Progenitor cell of endocrine pancreas (in vitro differentiated cells): Measurements from ENCODE around the gene C6orf118. TPM values are rescaled to one million over a fixed set of nuclear protein-coding genes. Genes with fewer than 3 reads are reported as not detected.

Experiments used
- DNase-seq: peaks from one replicate; pipeline ENCODE4 v3.0.0; 2021; ENCODE audit warnings: low spot score; ENCODE audit not compliant: unreplicated experiment
- H3K27ac Mint-ChIP-seq: 2 replicates; pipeline ENCODE4 v1.8.0; 2021; ENCODE audit warnings: mild to moderate bottlenecking, moderate library complexity, mixed read lengths
- H3K27me3 Mint-ChIP-seq: 2 replicates; pipeline ENCODE4 v1.8.0; 2021; ENCODE audit warnings: mixed read lengths
- H3K36me3 Mint-ChIP-seq: 2 replicates; pipeline ENCODE4 v1.8.0; 2022; ENCODE audit warnings: mixed read lengths; ENCODE audit not compliant: insufficient read depth
- H3K4me1 Mint-ChIP-seq: 2 replicates; pipeline ENCODE4 v1.8.0; 2021; ENCODE audit warnings: low read depth, mixed read lengths
- H3K4me3 Mint-ChIP-seq: 2 replicates; pipeline ENCODE4 v1.8.0; 2021; ENCODE audit warnings: low read depth, mild to moderate bottlenecking, moderate library complexity, mixed read lengths
- H3K9me3 Mint-ChIP-seq: 2 replicates; pipeline ENCODE4 v1.8.0; 2021; ENCODE audit warnings: low read depth, mixed read lengths
- total RNA-seq: library from RNA; stranded (reverse); gene quantifications from 2 replicates; pipeline ENCODE4 v1.2.1, GENCODE V29; 2021
- TF ChIP-seq, protein P1 (sequence below): fragments of 200-600 bp; sonication (generic); IDR thresholded peaks from one replicate; pipeline ENCODE4 v1.5.0; 2021; ENCODE audit warnings: antibody characterized with exemption, mild to moderate bottlenecking; ENCODE audit not compliant: unreplicated experiment

C6orf118 gene
- total RNA-seq, 1 donor from 2014 or later: 1.7 TPM

DNA sequence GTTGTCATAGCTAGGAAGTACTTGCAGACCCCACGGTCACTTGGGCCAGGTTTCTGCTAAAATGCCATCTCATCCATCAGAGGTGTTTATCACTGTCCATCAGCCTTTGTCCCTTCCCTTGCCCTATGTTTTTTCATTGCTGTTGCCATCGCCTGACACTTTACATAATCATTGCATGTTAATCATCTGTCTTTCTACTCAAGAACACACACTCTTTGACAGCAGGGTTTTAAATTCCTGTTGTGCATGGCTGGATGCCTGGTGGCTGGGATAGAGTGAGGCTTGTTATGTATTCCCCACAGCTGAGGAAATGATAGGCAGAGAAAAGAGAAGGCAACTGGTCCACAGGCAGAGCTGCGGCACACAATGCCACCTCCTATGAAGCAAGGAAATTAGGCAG, 11.7 kb upstream of the C6orf118 start:
- Mint-ChIP-seq H3K4me3 (no peak overlapping the region), H3K36me3 (peaks cover 4% of the 10 kb centered on the region), H3K27me3 (no peaks in the 10 kb centered on the region), H3K27ac (no peak overlapping the region), H3K9me3 (peaks cover 23% of the 10 kb centered on the region), H3K4me1 (no peaks in the 10 kb centered on the region)
- no peak for DNase-seq
- TF ChIP-seq, protein P1, sequence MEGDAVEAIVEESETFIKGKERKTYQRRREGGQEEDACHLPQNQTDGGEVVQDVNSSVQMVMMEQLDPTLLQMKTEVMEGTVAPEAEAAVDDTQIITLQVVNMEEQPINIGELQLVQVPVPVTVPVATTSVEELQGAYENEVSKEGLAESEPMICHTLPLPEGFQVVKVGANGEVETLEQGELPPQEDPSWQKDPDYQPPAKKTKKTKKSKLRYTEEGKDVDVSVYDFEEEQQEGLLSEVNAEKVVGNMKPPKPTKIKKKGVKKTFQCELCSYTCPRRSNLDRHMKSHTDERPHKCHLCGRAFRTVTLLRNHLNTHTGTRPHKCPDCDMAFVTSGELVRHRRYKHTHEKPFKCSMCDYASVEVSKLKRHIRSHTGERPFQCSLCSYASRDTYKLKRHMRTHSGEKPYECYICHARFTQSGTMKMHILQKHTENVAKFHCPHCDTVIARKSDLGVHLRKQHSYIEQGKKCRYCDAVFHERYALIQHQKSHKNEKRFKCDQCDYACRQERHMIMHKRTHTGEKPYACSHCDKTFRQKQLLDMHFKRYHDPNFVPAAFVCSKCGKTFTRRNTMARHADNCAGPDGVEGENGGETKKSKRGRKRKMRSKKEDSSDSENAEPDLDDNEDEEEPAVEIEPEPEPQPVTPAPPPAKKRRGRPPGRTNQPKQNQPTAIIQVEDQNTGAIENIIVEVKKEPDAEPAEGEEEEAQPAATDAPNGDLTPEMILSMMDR: no peak

DNA sequence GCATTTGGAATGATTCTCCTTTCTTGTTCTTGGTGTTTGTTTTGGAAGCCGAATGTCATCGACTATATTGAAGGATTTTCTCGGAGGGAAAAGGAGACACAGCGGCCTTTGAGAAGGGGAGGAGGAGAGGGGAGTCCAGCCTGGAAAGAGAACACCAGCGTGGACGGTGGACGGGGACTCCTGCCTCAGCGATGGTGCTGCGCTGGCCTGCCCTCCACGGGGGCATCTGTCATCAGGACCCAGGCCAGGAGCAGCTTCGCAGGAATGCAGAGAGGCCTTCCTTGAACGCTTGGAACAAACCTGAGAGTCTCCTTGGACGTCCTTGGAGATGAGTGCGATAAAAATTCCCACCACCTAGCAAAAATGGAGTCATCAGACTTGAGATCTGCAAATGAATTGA, 8.3 kb upstream of the C6orf118 start:
- peaks cover 22% of the 10 kb centered on the region for H3K9me3 Mint-ChIP-seq
- no peak overlapping the region for H3K4me3 Mint-ChIP-seq
- peaks cover 3% of the 10 kb centered on the region for H3K27me3 Mint-ChIP-seq
- H3K4me1 Mint-ChIP-seq: no peaks in the 10 kb centered on the region
- H3K36me3 Mint-ChIP-seq: peaks cover 4% of the 10 kb centered on the region
- DNase-seq: no peak
- H3K27ac Mint-ChIP-seq: no peak overlapping the region
- TF ChIP-seq, protein P1: no peak

DNA sequence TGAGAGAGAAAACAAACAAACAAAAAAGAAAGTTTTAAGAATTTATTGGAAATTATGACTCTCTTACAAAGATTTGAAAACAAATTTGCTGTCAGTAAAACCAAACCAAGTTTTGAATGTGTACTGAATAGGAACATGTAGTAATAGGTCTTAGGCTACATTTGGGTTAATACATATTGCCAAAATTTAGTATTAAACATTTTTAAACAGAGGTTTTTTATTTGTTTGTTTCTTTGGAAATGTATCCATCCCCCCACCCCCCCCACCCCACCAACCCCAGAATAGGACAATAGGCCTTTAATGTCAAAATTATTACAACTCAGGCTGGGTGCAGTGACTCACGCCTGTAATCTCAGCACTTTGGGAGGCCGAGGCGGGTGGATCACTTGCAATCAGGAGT, 2.5 kb downstream of the C6orf118 start:
- peaks cover 18% of the 10 kb centered on the region for H3K27me3 Mint-ChIP-seq
- H3K27ac Mint-ChIP-seq: no peak overlapping the region
- peaks cover 3% of the 10 kb centered on the region for H3K9me3 Mint-ChIP-seq
- no peak for DNase-seq
- TF ChIP-seq, protein P1: no peak
- peaks cover 6% of the 10 kb centered on the region for H3K4me1 Mint-ChIP-seq
- H3K4me3 Mint-ChIP-seq: no peak overlapping the region
- no peaks in the 10 kb centered on the region for H3K36me3 Mint-ChIP-seq

DNA sequence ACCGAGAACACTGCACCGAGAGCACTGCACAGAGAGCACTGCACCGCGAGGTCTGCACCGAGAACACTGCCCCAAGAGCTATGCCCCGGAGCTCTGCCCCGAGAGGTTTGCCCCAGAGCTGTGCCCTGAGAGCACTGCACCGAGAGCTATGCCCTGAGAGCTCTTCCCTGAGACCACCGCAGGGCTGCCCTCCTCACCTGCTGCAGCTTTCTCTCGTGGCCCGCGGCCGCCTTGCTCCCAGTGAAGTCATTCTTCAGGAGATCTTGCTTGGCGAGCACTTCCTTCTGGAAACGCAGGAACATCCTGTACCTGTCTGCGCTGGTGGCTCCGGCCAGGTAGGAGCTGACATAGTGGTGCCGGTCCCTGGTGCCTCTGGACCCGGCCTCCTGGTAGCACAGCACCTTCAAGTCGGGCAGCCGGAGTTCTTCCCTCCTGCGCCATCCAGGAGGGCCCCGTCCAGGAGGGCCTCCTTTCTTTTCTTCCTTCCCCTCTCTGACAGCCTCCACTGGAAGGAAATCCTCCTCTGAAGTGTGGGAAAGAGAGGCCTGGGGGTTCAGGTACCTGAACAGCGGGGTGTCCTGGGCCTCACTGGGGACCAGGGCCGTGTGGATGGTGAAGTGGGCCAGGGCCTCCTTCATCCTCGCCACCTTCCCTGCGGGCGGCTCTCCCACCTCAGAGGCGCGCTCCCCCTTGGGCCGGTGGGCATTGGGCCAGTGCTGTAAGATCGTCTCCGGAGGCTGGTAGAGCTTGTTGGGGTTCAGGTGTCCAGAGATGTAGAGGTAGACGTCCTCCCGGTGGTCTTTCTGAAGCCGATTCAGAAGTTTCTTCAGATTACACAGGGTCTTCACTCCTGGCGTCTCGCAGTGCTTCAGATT, 7.8 kb downstream of the C6orf118 start:
- Mint-ChIP-seq H3K36me3 (no peaks in the 10 kb centered on the region), H3K9me3 (peaks cover 3% of the 10 kb centered on the region), H3K4me1 (no peaks in the 10 kb centered on the region), H3K27ac (no peak overlapping the region), H3K27me3 (no peaks in the 10 kb centered on the region), H3K4me3 (no peak overlapping the region)
- DNase-seq: no peak
- TF ChIP-seq, protein P1: no peak

DNA sequence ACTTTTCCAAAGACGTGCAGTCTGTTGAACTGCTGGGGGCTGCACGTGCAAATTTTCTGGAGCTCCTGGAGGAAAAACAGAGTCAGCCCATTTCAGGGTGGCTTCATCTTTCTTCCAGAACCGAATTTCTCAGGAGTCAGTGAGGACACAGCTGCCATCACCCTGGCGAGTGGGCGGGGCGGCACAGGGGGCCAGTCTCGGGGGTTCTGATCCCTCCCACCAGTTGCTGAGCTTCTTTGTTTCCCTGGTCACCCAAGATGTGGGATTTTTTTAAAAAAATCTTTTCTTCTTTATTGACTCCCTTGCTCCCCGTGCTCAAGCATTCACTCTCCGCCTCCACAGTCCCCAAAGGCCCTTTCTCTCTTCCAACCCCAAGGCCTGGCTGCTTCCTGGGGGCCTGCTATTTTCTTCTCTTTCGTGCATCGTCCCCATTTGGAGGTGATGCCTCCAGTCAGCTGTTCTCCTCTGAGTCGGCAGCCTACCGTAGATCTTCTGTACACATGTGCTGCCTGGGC, 8.9 kb downstream of the C6orf118 start:
- no peak for DNase-seq
- Mint-ChIP-seq H3K4me1 (no peaks in the 10 kb centered on the region), H3K27me3 (no peaks in the 10 kb centered on the region), H3K36me3 (no peaks in the 10 kb centered on the region), H3K9me3 (peaks cover 3% of the 10 kb centered on the region), H3K27ac (no peak overlapping the region), H3K4me3 (no peak overlapping the region)
- TF ChIP-seq, protein P1: no peak
